ENCODE results near the gene GORAB. TPM values are rescaled to one million over a fixed set of nuclear protein-coding genes. Genes with fewer than 3 reads are reported as not detected.
A peak's percentile ranks its signal among the peaks of the same experiment; 100 is the strongest.

Gene GORAB
- total and polyA plus RNA-seq, 2 of the 8 experiments (the other 6 are each of a cell fraction or from before 2014, with no cell fraction given), result 4.0 to 9.6 TPM

GRCh38 chr1:170491291-170491690 lies 40.7 kb upstream of the GORAB start:
- Histone ChIP-seq H3K4me3 (ENCODE audit: extremely low read depth in 1 of 4, insufficient read depth in 2 of 4, low read depth in 3 of 4, low read length in 4 of 4) (no peak overlapping the region), H2BK5ac (ENCODE audit: low read depth, low read length) (no peak overlapping the region; the same call in 1 of the 2 replicates), H3K23ac (ENCODE audit: insufficient read length) (no peak overlapping the region), H4K20me1 (replicated peaks in 1 of 2; ENCODE audit: control insufficient read depth in 1 of 2, insufficient read depth in 2 of 2, low read length in 2 of 2) (no peaks in the 10 kb centered on the region), H4K5ac (ENCODE audit: insufficient read length, low read depth, low read length) (no peak overlapping the region), H3K27ac (ENCODE audit: low read depth, low read length) (no peak overlapping the region), H3K79me1 (ENCODE audit: low read depth, low read length) (no peaks in the 10 kb centered on the region), H4K8ac (ENCODE audit: extremely low read depth, insufficient read depth, low read length) (no peak overlapping the region), H3K4me2 (ENCODE audit: insufficient read depth in 1 of 2, low read depth in 2 of 2, low read length in 2 of 2) (0 out of 4 replicates have a peak overlapping the region, but pooled peaks of 1 of the 2 experiments have one; percentile 26), H2AK5ac (ENCODE audit: low read depth, low read length) (no peak overlapping the region), H3K18ac (ENCODE audit: extremely low read depth, low read length) (no peak overlapping the region), H2BK20ac (ENCODE audit: low read length) (no peak overlapping the region), H3K4ac (replicated peaks; ENCODE audit: insufficient read length, low read depth, low read length) (no peak overlapping the region), H2BK120ac (replicated peaks; ENCODE audit: low read depth, low read length) (peak overlapping the region; percentile 52), H3K9me3 (ENCODE audit: insufficient read depth in 2 of 2, low read depth in 1 of 2, low read length in 1 of 2) (no peaks in the 10 kb centered on the region; a peak in 1 of 4 replicates), H3K4me1 (replicated peaks in 1 of 4; ENCODE audit: control insufficient read depth in 3 of 4, insufficient read depth in 4 of 4, low read length in 3 of 4) (peaks cover 0 to 7% (median 6%) of the 10 kb centered on the region in 4 experiments; a peak in 4 of 7 replicates), H3K56ac (replicated peaks; ENCODE audit: insufficient read length, low read depth, low read length) (no peak overlapping the region), H3K79me2 (ENCODE audit: control insufficient read depth in 1 of 2, insufficient read depth in 2 of 2, low read length in 2 of 2) (no peaks in the 10 kb centered on the region), H2BK12ac (ENCODE audit: low read depth, low read length) (no peak overlapping the region), H4K91ac (replicated peaks; ENCODE audit: insufficient read length, low read length) (no peak overlapping the region), H3K23me2 (ENCODE audit: low read depth, low read length) (no peaks in the 10 kb centered on the region), H3K9ac (replicated peaks in 1 of 4; ENCODE audit: extremely low read depth in 1 of 4, low read depth in 3 of 4, low read length in 3 of 4) (no peak overlapping the region), H3K14ac (ENCODE audit: insufficient read length) (no peak overlapping the region), H3K36me3 (ENCODE audit: control insufficient read depth in 2 of 4, insufficient read depth in 4 of 4, low read length in 3 of 4) (no peaks in the 10 kb centered on the region), H3K27me3 (replicated peaks in 1 of 4; ENCODE audit: control insufficient read depth in 3 of 4, extremely low read depth in 1 of 4, insufficient read depth in 3 of 4, low read length in 3 of 4) (no peaks in the 10 kb centered on the region; a peak in 2 of 7 replicates), H2AFZ (ENCODE audit: low read length) (no peak overlapping the region), H2BK15ac (ENCODE audit: low read length) (no peak overlapping the region)
- ChIA-PET CTCF (ENCODE audit: partially characterized antibody) (interaction anchor here (0.6 to 1.6 kb wide), 5 partner anchors 12 to 181 kb away, joined by 3 to 4 read pairs (median 3); no protein-coding TSS in a partner anchor), POLR2A (ENCODE audit: partially characterized antibody) (interaction anchor here (0.8 kb wide), 1 partner anchor 12 kb away, joined by 3 read pairs; no protein-coding TSS in a partner anchor)
- FAIRE-seq, result peak; percentile 69
- DNase-seq (ENCODE audit: low read depth in 1 of 2, low spot score in 2 of 2), result no peak
- 24% methylated on average over 2 of the region's 2 CpGs; no CpG with 5 or more reads in 1 of the 2 experiments for WGBS, 2 experiments (ENCODE audit: extremely low coverage in 1 of 2, insufficient coverage in 1 of 2, insufficient read length in 1 of 2, insufficient replicate concordance in 2 of 2, low coverage in 1 of 2, low lambda C conversion rate in 2 of 2, missing lambda C conversion rate in 1 of 2)
- TF ChIP-seq RNF2 (IDR thresholded peaks at IDR 0.05; ENCODE audit: borderline replicate concordance, low read depth, low read length, missing control alignments, poor library complexity, severe bottlenecking) (no peak), ATF3 (IDR thresholded peaks at IDR 0.05; ENCODE audit: insufficient read depth, low read depth, low read length) (no peak), CHD2 (IDR thresholded peaks at IDR 0.05; ENCODE audit: low read length) (no peak), ATF2 (IDR thresholded peaks at IDR 0.05; ENCODE audit: low read length) (no peak), YY1 (IDR thresholded peaks at IDR 0.05; ENCODE audit: low read depth, low read length) (no peak), KDM4A (IDR thresholded peaks at IDR 0.05; ENCODE audit: low read depth, low read length, severe bottlenecking) (no peak), RFX5 (IDR thresholded peaks at IDR 0.05; ENCODE audit: borderline replicate concordance, low read depth, low read length) (no peak), GABPA (IDR thresholded peaks at IDR 0.05; ENCODE audit: borderline replicate concordance, insufficient read depth, low read length) (no peak), SP2 (IDR thresholded peaks at IDR 0.05; ENCODE audit: low read length) (no peak), CTBP2 (IDR thresholded peaks at IDR 0.05; ENCODE audit: borderline replicate concordance, insufficient read depth, insufficient read length, low read length) (no peak), FOSL1 (IDR thresholded peaks at IDR 0.05; ENCODE audit: insufficient read depth, low read depth, low read length) (no peak)

All from H1 (cell line).